GM23338 (cell line): ENCODE data around the gene CDX1. TPM values are rescaled to one million over a fixed set of nuclear protein-coding genes. Genes with fewer than 3 reads are reported as not detected.

Experiments used
- ATAC-seq: fragments of 200-7000 bp; cut with Tn5 transposase; 3 replicates; pipeline ENCODE4 v1.9.1; 2020
- DNase-seq: peaks from one replicate; pipeline ENCODE4 v3.0.0-alpha.2; 2015; ENCODE audit warnings: low spot score
- H2AFZ ChIP-seq: fragments of 200-600 bp; sonication (generic); 2 replicates; pipeline ENCODE4 v1.8.0; 2016; ENCODE audit warnings: antibody characterized with exemption, mild to moderate bottlenecking, moderate library complexity
- H3F3A ChIP-seq: fragments of 200-600 bp; sonication (generic); replicated peaks from 2 replicates; pipeline ENCODE4 v1.8.0; 2017; ENCODE audit warnings: antibody characterized with exemption, mixed run types, low read depth
- H3K27ac ChIP-seq: fragments of 200-600 bp; sonication (generic); 2 replicates; pipeline ENCODE4 v1.6.1; 2016; ENCODE audit warnings: low read depth
- H3K27me3 ChIP-seq: fragments of 200-600 bp; sonication (generic); 2 replicates; pipeline ENCODE4 v1.8.0; 2016; ENCODE audit warnings: mild to moderate bottlenecking, mixed run types, moderate library complexity; ENCODE audit not compliant: insufficient read depth
- H3K36me3 ChIP-seq: fragments of 200-600 bp; sonication (generic); 2 replicates; pipeline ENCODE4 v1.8.0; 2016; ENCODE audit warnings: mild to moderate bottlenecking; ENCODE audit not compliant: insufficient read depth
- H3K4me1 ChIP-seq: fragments of 200-600 bp; sonication (generic); 2 replicates; pipeline ENCODE4 v1.8.0; 2016; ENCODE audit warnings: mild to moderate bottlenecking, moderate library complexity; ENCODE audit not compliant: insufficient read depth
- H3K4me2 ChIP-seq: fragments of 200-600 bp; sonication (generic); 2 replicates; pipeline ENCODE4 v1.7.1; 2017; ENCODE audit warnings: mixed run types
- H3K4me3 ChIP-seq: fragments of 200-600 bp; sonication (generic); 2 replicates; pipeline ENCODE4 v1.6.1; 2016; ENCODE audit warnings: mixed run types
- H3K79me2 ChIP-seq: fragments of 200-600 bp; sonication (generic); replicated peaks from 2 replicates; pipeline ENCODE4 v1.8.0; 2017; ENCODE audit warnings: mild to moderate bottlenecking; ENCODE audit not compliant: insufficient read depth
- H3K9me2 ChIP-seq: fragments of 200-600 bp; sonication (generic); 2 replicates; pipeline ENCODE4 v1.8.0; 2017; ENCODE audit not compliant: insufficient read depth
- H4K20me1 ChIP-seq: fragments of 200-600 bp; sonication (generic); replicated peaks from 2 replicates; pipeline ENCODE4 v1.8.0; 2017; ENCODE audit warnings: mild to moderate bottlenecking; ENCODE audit not compliant: insufficient read depth
- H3K27ac Mint-ChIP-seq: 2 replicates; pipeline ENCODE4 v1.8.0; 2020; ENCODE audit warnings: inconsistent platforms, mild to moderate bottlenecking, moderate library complexity, mixed read lengths
- H3K27me3 Mint-ChIP-seq: 3 replicates; pipeline ENCODE4 v1.8.0; 2022; ENCODE audit warnings: low read depth, mild to moderate bottlenecking, moderate library complexity, mixed read lengths, inconsistent platforms; ENCODE audit not compliant: insufficient read depth, poor library complexity
- H3K36me3 Mint-ChIP-seq: 3 replicates; pipeline ENCODE4 v1.8.0; 2021; ENCODE audit warnings: low read depth, mild to moderate bottlenecking, inconsistent platforms, moderate library complexity, mixed read lengths
- H3K4me1 Mint-ChIP-seq: 3 replicates; pipeline ENCODE4 v1.8.0; 2020; ENCODE audit warnings: mild to moderate bottlenecking, inconsistent platforms, mixed read lengths
- H3K4me3 Mint-ChIP-seq: 3 replicates; pipeline ENCODE4 v1.8.0; 2021; ENCODE audit warnings: moderate library complexity, mild to moderate bottlenecking, inconsistent platforms, mixed read lengths
- H3K9me3 Mint-ChIP-seq: 3 replicates; pipeline ENCODE4 v1.8.0; 2020; ENCODE audit warnings: moderate library complexity, mild to moderate bottlenecking, inconsistent platforms, mixed read lengths
- CREB1 ChIP-seq: fragments of 250-450 bp; sonication (Bioruptor Pico); IDR thresholded peaks from 2 replicates; pipeline ENCODE4 v1.5.0; 2020; ENCODE audit warnings: low read depth, mild to moderate bottlenecking, moderate library complexity
- CTCF ChIP-seq, 2 experiments: fragments of 200-600 bp in 1 of 2; sonication (generic) in 1 of 2; conservative IDR thresholded peaks; 2 replicates each; pipeline versions ENCODE4 v1.5.1 to v1.6.1; 2016 to 2017; ENCODE audit warnings: antibody characterized with exemption in 2 of 2, low read depth in 2 of 2, mild to moderate bottlenecking in 2 of 2, moderate library complexity in 1 of 2
- ETS1 ChIP-seq: IDR thresholded peaks from 2 replicates; pipeline ENCODE4 v1.6.1; 2016; ENCODE audit warnings: antibody characterized with exemption
- EZH2 ChIP-seq: fragments of 200-600 bp; sonication (generic); IDR thresholded peaks from one replicate; pipeline ENCODE4 v1.8.0; 2017; ENCODE audit warnings: antibody characterized with exemption, mild to moderate bottlenecking, low read depth; ENCODE audit not compliant: unreplicated experiment
- EZH2phosphoT487 ChIP-seq: fragments of 200-600 bp; sonication (generic); IDR thresholded peaks from one replicate; pipeline ENCODE4 v1.8.1; 2018; ENCODE audit warnings: antibody characterized with exemption; ENCODE audit not compliant: unreplicated experiment
- JUNB ChIP-seq: IDR thresholded peaks from one replicate; pipeline ENCODE4 v1.6.1; 2016; ENCODE audit warnings: antibody characterized with exemption; ENCODE audit not compliant: unreplicated experiment
- NANOG ChIP-seq: IDR thresholded peaks from 2 replicates; pipeline ENCODE4 v1.6.1; 2016; ENCODE audit warnings: antibody characterized with exemption, borderline replicate concordance
- POLR2AphosphoS5 ChIP-seq: IDR thresholded peaks from 2 replicates; pipeline ENCODE4 v1.6.1; 2016; ENCODE audit warnings: antibody characterized with exemption, low read depth
- REST ChIP-seq: IDR thresholded peaks from one replicate; pipeline ENCODE4 v1.6.1; 2018; ENCODE audit warnings: antibody characterized with exemption; ENCODE audit not compliant: unreplicated experiment
- STAT1 ChIP-seq: IDR thresholded peaks from one replicate; pipeline ENCODE4 v1.6.1; 2016; ENCODE audit warnings: antibody characterized with exemption; ENCODE audit not compliant: unreplicated experiment
- ZNF114 ChIP-seq: fragments of 250-450 bp; sonication (Bioruptor Pico); IDR thresholded peaks from 2 replicates; pipeline ENCODE4 v1.5.0; 2020; ENCODE audit warnings: mild to moderate bottlenecking, moderate library complexity
- ZNF331 ChIP-seq: fragments of 250-450 bp; sonication (Bioruptor Pico); IDR thresholded peaks from 2 replicates; pipeline ENCODE4 v1.5.0; 2020; ENCODE audit warnings: low read depth, mild to moderate bottlenecking, moderate library complexity
- ZNF462 ChIP-seq: fragments of 250-450 bp; sonication (Bioruptor Pico); IDR thresholded peaks from 2 replicates; pipeline ENCODE4 v1.5.0; 2020; ENCODE audit warnings: mild to moderate bottlenecking, moderate library complexity
- polyA plus RNA-seq: library from polyadenylated mRNA; unstranded; fragments of >200 nt; fragmentation: Nextera tagmentation; extraction: Ambion mirVana; gene quantifications from 2 replicates; pipeline ENCODE4 v1.2.1, GENCODE V29; 2016
- total RNA-seq: library from RNA; depleted of rRNA; stranded (reverse); fragments of >200 nt; shearing (Covaris generic); gene quantifications from 2 replicates; pipeline ENCODE4 v1.2.3, GENCODE V29; 2014

The CDX1 gene
- total and polyA plus RNA-seq, 2 experiments from 2014 or later, result not detected

- no peak overlapping the region for H3K4me2 ChIP-seq
- no peak for ATAC-seq
- H3F3A ChIP-seq, result no peaks in the 10 kb centered on the region
- no peak for DNase-seq
- no peaks in the 10 kb centered on the region for H3K79me2 ChIP-seq
- no peaks in the 10 kb centered on the region for H3K9me2 ChIP-seq
- H3K4me3 Mint-ChIP-seq, result no peak overlapping the region
- peaks cover 9% of the 10 kb centered on the region for H3K4me1 Mint-ChIP-seq
- no peak overlapping the region for H2AFZ ChIP-seq
- H3K9me3 Mint-ChIP-seq, result no peaks in the 10 kb centered on the region
- H3K36me3 ChIP-seq, result no peaks in the 10 kb centered on the region
- H3K36me3 Mint-ChIP-seq, result no peaks in the 10 kb centered on the region
- no peak overlapping the region for H3K27ac Mint-ChIP-seq
- H3K4me1 ChIP-seq, result no peaks in the 10 kb centered on the region; the same call in 1 of the 2 replicates
- H4K20me1 ChIP-seq, result no peaks in the 10 kb centered on the region
- no peak for TF ChIP-seq EZH2phosphoT487
- TF ChIP-seq REST, result no peak
- TF ChIP-seq EZH2, result no peak
- TF ChIP-seq ETS1, result no peak
- no peak for TF ChIP-seq ZNF114 (CRISPR knock-in tag)
- TF ChIP-seq CTCF (conservative IDR thresholded peaks at IDR 0.05; ENCODE audit: low read depth in 2 of 2), result no peak
- TF ChIP-seq STAT1, result no peak
- TF ChIP-seq CREB1 (CRISPR knock-in tag), result no peak
- TF ChIP-seq POLR2AphosphoS5, result no peak
- TF ChIP-seq NANOG, result no peak
- TF ChIP-seq ZNF331, result no peak
- TF ChIP-seq JUNB, result no peak
- TF ChIP-seq ZNF462 (CRISPR knock-in tag), result no peak
- peaks cover 16% of the 10 kb centered on the region for H3K27me3 Mint-ChIP-seq
- H3K27ac ChIP-seq, result no peak overlapping the region
- H3K27me3 ChIP-seq, result no peaks in the 10 kb centered on the region
- H3K4me3 ChIP-seq, result no peak overlapping the region
Measured at GRCh38 chr5:150218693-150219035, 52.1 kb downstream of the CDX1 start.
